ENCODE measurements around the gene FBXW4. TPM values are rescaled to one million over a fixed set of nuclear protein-coding genes. Genes with fewer than 3 reads are reported as not detected.

Gene FBXW4, protein sequence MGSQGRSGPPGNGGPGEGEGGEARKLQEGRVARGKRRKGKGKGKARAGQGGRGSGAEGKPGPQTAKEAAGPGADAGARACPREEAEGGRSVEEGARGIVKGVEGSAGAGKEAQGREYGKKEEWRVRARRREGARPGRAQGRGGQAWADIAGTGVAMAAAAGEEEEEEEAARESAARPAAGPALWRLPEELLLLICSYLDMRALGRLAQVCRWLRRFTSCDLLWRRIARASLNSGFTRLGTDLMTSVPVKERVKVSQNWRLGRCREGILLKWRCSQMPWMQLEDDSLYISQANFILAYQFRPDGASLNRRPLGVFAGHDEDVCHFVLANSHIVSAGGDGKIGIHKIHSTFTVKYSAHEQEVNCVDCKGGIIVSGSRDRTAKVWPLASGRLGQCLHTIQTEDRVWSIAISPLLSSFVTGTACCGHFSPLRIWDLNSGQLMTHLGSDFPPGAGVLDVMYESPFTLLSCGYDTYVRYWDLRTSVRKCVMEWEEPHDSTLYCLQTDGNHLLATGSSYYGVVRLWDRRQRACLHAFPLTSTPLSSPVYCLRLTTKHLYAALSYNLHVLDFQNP
- total RNA-seq, result 34.4 TPM

DNA sequence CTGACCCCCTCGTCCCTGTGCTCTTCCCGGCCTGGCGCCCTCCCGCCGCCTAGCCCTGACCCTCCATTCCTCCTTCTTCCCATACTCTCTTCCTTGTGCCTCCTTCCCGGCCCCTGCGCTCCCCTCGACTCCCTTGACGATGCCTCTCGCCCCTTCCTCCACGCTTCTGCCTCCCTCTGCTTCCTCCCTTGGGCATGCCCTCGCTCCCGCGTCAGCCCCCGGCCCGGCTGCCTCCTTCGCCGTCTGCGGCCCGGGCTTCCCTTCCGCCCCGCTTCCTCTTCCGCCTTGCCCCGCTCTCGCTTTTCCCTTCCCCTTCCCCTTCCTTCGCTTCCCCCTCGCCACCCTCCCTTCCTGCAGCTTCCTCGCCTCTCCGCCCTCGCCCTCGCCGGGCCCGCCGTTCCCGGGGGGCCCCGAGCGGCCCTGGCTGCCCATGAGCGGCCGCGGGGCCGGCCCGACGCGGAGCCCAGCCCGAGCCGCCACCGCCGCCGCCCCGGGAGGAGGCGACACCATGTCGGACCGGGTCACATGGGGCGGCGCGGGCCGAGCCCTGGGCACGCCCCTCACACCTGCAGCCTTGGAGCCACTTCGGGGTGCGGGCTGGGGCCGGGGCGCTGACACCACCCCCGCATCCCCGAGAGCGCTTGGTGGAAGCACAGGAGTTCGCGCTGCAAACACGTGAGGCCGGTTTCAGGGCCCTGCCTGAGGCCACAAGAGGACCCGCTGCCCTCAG lies at the start of gene FBXW4:
Gene FBXW4, minus strand, starts transcription at position 497 of the 730 bp plus-strand sequence. Its CDS starts 65 bp downstream, at position 432.
- DNase-seq, result no peak

DNA sequence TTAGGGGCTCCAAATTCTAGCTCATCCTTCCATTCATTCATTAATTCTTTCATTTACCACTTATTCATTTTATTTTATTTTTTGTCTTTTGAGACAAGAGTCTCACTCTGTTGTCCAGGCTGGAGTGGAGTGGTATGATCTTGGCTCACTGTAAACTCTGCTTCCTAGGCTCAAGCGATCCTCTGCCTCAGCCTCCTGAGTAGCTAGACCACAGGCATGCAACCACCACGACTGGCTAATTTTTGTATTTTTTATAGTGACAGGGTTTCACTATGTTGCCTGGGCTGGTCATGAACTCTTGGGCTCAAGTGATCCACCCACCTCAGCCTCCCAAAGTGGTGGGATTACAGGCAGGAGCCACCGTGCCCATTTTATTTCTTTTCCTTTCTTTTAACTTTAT lies 49.3 kb upstream of the FBXW4 start:
- no peak for DNase-seq

DNA sequence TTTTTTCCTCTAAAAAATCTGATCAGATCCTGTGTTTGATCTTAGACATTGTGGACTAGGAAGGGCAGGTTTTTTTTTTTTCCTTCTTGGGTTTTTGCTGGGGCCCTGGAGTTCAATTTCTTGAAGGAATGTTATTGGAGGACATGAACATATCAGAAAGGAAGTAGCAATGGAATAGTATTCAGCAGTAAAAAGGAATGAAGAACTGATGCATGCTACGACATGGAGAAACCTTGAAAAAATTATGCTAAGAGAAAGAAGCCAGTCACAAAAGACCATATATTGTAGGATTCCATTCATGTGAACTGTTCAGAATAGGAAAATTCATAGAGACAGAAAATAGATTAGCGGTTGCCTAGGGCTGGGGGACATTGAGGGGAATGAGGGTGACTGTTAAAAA lies 47.0 kb upstream of the FBXW4 start:
- no peak for DNase-seq

DNA sequence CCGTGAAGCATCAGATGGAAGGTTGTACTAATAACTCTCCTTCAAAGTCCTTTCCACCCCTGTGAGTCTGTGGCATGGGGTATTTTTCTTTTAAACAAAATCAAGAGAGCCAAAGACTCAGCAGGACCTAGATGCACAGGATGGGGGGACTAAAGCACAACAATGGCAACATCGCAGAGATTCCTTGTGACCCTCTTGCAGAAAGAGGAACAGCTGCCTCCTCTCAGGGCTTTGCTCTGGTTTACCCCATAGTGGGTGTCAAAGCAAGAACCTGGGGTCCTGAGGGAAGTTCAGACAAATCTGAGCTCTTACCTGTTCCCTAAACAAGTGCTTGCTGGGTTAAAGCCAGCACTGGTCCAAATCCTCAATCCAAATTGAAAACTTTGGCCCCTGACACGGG lies 41.7 kb upstream of the FBXW4 start:
- DNase-seq, result no peak

DNA sequence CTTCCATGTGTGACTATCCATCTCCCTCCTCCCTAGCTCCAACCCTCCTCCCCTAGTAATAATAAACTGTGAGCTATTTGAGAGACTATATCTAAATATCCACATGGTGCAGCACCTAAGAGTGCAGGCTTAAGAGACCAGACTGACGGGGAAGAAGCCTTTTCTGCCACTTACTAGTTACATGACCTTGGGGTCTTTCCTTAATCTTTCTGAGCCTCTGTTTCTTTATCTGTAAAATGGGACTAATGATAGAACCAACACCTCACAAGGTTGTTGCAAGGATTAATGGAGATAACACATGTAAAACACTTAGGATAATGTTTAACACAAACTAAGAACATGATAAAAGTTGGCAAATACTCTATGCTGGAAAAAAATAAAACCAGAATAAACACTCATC lies 37.1 kb upstream of the FBXW4 start:
- no peak for DNase-seq

DNA sequence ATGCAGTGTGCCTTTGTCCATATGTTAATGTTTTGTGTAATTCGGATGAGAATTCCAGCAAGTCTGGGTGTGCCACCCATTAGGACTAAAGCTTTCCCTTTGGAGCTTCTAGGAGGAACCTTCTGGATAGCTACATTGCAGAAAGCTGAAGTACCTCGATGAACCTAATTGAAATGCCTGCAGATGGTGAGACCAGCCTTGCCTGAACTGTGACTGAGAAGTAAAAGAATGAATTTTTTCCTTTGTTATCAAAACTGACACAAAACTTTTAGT lies 31.1 kb upstream of the FBXW4 start:
- no peak for DNase-seq

DNA sequence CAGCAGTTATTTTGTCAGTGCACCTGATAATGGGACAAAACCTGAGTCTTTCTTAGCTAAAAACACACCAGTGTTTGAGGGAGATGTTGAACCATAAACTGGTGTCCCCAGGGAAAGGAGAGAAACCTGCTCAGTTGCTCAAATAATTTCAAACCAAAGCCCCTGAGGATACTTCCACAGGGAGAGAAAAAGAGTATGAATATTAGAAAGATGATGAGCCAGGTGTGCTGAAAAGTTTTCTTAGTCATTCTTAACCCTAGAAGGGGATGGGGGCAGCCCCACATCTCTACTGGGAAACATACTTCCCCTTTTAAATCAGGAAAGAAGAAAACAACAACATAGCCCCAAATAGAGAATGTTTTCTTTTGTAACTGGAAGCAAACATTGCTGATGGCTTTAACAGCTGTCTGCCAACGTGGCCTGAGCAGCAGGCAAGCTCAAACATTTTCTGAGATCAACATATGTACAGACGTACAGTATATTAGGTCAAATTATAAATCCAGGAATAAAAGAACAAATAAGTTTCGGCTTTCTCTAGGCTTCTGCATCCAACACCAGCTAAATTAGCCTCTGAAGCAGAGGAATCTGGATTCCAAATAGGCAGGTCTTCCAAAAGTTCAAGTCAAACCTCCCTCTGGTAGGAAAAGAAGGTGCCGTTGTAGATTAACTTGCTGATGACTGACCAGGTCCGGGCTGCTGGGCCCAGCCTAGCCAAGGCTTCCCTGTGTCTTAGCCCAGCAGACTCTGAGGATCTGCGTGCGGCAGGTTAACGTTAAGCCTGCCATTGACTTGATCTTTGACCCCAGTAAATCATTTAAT lies 30.5 kb upstream of the FBXW4 start:
- DNase-seq, result no peak

DNA sequence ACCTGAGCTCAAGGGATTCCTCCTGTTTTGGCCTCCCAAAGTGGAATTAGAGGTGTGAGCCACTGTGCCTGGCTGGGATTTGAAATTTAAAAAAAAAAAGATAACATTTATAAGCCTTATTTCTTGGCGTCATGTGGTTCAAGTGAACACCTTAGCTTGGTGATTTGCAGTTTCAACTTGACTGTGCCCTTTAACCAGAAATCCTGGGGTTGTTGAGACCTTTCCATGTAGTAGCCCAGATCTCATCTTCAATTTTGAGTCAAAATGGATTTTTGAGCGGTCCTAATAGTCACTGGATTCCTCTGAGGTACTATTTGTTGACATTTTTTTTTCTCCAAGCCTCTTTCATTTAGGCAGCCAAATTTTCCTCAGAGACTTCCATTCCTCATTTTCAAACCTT lies 29.5 kb upstream of the FBXW4 start:
- no peak for DNase-seq

DNA sequence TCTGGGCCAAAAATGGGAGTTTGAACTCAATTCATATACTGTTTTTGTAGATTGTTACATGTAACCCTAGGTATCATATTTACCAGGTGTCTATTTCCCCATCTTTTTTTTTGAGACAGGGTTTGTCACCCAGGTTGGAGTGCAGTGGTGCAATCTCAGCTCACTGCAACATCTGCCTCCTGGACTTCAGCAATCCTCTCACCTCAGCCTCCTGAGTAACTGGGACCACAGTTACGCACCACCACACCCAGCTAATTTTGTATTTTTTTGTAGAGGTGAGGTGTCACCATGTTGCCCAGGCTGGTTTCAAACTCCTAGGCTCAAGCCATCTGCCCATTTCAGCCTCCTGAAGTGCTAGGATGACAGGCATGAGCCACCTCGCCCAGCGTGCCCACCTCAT lies 28.2 kb upstream of the FBXW4 start:
- no peak for DNase-seq

DNA sequence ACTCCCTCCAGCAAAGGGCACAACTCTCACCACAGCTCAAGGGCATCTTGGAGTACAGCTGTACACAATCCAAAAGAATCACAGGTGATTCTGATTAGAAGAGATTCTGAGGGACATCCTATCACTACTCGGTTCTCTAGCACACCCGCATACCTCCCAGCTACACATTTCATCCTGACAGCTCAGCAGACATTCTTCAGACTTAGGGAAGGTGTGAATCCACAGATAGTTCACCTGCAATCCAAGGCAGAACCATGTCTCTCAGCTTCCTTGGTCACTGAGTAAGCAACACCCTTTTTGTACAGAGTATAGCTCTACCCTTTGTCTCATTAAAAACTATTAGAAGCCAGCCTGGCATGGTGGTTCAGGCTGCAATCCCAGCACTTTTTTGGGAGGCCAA lies 26.8 kb upstream of the FBXW4 start:
- DNase-seq, result no peak

DNA sequence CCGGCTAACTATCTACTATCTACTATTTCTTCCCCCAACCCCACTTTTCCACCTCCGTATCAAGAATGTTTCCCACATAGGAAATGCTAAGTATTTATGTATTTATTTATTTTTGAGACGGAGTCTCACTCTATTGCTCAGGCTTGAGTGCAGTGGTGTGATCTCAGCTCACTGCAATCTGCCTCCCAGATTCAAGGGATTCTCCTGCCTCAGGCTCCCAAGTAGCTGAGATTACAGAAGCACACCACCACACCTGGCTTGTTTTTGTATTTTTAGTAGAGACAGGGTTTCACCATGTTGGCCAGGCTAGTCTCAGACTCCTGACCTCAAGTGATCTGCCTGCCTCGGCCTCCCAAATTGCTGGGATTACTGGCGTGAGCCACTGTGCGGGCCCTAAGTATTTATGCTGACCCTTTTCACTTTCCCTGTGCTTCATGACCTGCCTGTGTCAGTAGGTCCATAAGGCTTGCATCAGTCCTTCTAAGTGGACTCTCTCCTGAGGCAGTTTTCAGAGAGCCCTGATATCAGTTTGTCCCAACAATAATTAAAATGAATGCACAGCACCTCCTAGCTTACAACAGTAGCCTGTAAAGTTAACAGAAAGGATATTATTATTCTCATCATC lies 25.7 kb upstream of the FBXW4 start:
- DNase-seq, result no peak

DNA sequence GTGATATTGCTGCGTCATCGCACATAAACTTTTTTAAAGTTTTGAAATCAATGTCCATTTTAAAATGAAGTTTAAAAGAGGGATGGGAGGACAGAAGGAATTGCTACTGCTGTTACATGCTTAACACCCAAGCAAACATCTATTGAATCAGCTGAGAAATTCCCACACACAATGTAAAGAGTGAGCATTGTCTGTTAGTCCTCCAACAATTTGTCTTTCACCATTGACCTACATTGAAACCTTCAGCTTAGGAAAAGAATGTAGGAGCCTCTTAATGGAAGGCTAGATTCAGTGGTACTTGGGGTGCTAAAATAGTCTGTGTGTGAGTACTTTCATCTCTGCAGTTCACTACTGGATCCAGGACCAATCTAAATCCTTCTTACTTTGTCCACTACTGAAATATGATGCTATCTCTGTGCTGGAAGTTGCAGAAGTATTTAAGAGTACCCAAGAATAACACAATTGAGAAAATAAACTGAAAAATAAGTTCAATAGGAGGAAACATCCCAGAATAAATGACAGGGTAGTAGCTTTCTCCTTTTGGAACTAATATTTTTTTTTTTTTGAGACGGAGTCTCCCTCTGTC lies 23.8 kb upstream of the FBXW4 start:
- no peak for DNase-seq

DNA sequence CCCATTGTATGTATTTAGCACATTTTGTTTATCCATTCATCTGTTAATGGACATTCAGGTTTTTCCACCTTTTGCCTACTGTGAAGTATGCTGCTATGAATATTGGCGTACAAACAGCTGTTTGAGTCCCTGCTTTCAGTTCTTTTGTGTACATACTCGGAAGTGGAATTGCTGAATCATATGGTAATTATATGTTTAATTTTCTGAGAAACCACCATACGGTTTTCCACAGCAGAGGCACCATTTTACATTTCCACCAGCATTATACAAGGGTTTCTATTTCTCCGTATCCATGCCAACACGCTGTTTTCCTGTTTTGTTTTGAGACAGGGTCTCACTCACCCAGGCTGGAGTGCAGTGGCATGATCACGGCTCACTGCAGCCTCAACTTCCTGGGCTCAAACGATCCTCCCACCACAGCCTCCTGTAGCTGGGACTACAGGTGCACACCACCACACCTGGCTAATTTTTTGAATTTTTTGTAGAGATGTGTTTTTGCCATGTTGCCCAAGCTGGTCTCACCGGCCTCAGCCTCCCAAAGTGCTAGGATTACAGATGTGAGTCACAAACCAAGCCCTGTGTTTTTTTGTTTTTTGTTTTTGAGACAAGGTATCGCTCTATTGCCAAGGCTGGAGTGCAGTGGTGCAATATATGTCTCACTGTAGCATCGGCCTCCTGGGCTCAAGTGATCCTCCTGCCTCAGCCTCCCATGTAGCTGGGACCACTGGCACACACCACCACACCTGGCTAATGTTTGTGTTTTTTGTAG lies 22.1 kb upstream of the FBXW4 start:
- DNase-seq, result no peak

DNA sequence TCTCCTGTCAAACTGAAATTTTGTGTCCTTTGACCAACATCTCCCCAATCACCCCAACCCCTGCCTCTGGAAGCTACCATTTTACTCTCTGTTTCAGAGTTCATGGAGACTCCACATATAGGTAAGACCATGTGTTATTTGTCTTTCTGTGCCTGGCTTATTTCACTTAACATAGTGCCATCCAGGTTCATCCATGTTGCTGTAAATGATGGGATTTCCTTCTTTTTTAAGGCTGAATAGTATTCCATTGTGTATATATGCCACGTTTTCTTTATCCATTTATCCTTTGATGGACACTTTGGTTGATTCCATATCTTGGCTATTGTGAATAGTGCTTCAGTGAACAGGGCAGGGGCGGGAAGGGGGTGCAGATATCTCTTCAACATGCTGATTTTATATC lies 18.0 kb upstream of the FBXW4 start:
- no peak for DNase-seq

DNA sequence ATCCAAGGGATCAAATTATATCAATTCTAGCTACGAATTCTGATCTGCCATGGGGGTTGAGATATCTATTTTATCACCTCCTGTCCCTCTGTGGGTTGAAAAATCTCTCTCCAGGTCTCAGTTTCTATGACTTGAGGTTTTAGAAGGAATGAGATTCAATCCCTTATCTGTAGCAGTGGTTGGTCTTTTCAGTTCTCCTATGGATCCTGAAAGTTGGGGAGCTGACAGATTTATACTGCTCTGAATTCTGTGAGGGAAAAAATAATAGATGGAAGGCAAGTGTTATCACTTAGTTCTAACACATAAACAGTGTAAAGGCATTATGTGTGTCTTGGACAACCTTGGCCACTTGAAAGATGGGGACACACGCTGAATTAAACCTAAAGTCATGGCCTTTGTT lies 15.8 kb upstream of the FBXW4 start:
- no peak for DNase-seq

DNA sequence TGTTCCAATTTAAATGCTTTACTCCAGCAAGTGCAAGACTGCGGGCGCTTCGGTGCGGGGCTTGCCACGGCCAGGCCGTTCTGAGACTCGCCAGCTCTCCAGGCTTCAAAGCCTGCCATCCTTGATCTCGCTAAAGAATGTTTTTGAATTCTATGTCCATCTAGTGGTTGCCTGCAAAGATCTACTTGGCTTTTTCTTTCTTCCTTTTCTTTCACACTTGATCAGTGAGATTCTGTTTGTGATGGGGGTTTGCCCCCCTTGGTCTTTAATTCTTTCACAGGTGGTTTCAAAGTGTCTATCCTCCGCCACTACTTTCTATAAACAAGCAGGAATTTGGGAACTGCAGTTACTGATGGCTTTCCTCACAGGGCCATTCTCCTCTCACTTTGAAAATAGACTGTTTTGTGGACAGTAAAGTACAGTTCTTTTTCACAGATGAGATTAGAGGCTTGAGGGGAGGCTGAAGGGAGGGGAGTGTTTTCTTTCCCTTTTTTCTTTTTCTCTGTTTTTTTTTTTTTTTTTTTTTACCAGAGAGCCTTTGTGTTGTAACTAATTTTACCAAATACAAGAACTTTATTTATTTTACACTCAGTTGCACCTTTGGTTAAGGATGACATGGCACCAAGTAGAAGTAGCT lies 15.2 kb upstream of the FBXW4 start:
- no peak for DNase-seq

DNA sequence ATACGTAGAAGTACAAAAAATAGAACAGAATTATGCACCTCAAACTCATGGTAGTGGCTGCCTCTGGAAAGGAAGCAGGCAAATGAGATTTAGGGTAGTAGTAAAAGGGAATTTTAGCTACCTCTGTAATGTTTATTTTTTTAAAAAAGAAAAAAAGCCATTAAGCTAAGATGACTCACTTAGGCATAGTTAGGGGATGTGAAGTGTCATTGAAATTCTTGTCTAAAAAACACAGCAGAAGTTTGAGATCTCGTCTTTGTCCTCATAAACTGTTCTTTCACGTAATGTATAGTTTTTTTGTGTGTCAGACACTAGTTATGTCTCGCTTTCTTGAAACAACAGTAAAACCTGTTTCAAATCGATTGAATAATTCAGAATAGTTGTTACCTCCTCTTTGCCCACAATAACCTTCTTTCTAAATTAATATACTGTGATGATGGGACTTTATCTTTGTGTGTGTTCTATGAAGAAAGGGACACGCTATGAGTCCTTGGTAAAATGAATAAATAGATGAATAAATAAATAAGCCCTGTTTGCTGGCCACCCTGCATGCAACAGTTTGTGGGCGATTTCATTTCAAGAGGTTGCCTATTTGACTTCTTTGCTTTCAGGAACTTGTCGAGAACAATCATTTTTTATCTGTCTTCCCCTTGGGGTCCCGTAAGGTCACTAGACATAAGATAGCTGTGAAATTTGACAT lies 14.5 kb upstream of the FBXW4 start:
- DNase-seq, result no peak

DNA sequence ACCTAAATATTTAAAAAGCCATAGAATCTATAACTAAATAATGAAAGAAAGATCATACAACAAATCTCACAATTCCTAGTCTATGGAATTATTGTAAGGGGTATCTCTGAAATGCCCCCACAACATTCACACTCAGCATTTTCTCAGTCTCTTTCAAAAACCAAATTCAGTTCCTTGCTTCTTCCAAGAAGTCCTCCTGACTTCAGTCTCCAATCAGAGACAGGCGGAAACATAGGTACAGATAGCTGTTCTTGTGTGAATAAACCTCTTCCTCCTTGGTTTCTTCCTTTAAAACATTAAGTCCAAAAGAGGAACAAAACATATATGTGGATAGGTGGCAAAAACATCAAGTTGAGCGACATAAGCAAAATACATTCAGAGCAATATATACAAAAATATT lies 13.9 kb upstream of the FBXW4 start:
- DNase-seq, result no peak

DNA sequence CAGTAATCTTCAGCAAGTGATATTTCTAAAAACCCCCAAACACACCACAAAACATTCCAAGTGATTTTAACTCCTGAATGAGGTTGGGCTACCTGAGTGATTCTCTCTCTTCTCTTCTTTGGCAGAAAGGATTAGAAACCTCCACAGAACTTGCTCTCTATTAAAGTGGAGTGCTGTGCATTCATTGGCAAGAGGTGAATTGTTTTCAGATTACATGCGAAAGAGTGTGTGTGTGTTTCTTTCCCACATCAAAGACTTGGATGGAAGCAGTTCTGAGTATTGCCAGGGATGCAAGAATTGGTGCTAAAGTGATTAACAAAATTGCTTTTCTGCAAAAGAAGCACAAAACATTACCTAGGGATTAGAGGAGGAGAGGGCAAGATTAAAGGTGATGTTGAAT lies 13.1 kb upstream of the FBXW4 start:
- DNase-seq, result no peak

DNA sequence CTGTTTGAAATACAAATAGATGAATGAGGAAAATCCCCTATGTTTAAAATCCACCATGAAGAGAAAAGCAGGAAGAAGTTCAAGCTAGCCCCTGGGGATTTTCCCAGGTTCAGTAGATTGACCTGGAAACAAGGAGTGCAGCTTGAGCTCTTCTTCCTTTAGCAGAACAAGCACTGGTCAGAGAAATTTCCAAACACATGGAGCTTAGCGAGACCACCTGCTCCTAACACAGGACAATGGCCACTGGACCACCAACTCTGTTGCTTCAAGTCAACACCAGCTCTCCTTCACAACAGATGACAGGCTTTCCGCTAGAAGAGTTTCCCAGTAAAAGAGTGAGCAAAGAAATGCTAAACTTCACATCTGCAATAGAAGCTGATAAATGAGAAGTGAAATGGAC lies 9.4 kb upstream of the FBXW4 start:
- no peak for DNase-seq
